ENCODE measurements around the gene TNIP3.
A peak's percentile ranks its signal among the peaks of the same experiment; 100 is the strongest.
"Not testable (repeated sequence)": the region's sequence is repeated elsewhere in the genome, so short reads cannot be mapped to it uniquely, and the experiment has no call there.

TNIP3 gene

DNA sequence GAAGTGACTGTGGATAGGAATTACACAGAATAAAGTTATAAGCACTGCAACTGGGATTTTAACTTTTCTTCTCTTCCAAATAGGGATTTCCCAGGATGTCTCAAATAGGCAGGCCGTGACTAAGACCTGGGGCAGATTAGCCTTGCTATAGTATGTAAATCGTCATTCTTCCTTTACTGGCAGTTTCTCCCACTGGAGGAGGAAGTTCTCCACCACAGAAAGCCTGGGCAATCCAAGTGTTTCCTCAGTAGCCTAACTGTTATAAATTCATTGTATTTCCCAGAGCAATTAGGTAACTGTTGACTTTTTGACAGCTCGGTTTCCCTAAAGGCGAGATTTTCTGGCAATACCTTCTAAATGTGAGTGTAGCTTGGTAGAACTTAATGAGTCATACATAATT is at the start of gene TNIP3:
TNIP3 (minus strand) TSS at position 31 of the 400 bp plus-strand sequence. CDS start 196 bp downstream, outside the sequence.
- DNase-seq (ENCODE audit: low read depth): peak; percentile 21

DNA sequence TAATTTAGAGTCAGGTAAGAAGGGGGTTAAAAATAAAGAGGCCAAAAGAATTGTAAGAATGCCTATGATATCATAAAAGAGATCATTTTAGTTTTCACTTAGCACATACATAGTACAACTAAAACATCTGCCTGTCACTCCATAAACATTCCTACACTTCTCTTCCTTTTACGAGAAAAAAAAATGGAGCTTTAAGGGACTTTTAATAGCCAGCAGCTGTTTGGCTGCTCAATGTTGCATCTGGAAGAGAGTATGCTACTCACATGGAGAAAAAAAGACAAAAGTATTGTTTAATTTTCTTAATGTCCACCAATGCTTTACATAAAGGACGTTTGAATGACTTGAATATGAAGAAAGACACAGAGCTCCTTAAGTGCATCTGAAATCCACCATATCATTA is 48.7 kb upstream of the TNIP3 start:
- no peak for DNase-seq (ENCODE audit: low read depth)

DNA sequence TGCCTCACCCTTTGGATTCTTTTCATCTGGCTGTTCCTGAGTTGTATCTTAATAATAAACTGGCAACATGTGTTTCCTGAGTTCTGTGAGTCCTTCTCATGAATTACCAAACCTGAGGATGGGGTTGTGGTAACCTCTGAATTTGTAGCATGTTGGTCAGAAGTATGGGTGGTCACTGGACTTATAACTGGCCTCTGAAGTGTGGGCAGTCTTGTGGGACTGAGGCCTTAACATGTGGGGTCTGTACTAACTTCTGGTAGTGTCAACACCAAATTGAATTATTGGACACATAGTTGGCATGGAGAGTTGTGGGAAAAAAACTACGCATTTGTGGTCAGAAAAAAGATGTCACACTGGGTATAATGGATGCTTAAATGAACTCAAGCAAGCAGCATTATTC is 45.0 kb upstream of the TNIP3 start:
- DNase-seq (ENCODE audit: low read depth): peak; percentile 69

DNA sequence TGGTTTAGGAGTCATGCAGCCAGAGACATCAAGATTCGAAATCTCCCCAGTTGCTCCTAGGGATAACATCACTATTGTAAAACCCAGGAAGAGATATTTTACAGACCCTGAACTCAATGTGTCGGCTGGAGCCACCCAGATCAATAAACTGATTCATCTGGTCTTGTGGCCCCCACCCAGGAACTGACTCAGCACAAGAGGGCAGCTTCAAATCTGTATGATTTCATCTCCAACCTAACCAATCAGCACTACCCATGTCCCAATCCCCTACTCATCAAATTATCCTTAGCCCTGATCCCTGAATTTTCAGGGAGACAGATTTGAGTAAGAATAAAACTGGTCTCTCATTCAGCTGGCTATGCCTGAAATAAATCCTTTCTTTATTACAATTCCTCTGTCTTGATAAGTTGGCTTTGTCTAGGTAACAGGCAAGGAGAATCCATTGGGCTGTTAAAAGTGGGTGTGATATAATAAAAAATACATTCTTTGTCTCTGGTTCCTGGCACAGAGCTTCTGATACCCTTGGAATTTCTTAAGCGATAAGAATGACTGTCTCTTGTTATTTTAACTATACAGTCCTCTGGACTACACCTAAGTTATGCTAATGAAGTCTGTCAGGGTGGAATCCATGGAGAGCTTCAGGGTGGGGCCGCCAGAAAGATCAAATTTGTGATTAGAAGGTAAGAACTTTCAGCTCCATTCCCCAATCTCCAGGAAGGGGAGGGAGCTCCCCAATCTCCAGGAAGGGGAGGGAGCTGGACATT is 44.3 kb upstream of the TNIP3 start:
- no peak for DNase-seq (ENCODE audit: low read depth)

GRCh38 chr4:121205777-121206176 is 41.7 kb upstream of the TNIP3 start:
- DNase-seq (ENCODE audit: low read depth): not testable (repeated sequence)

DNA sequence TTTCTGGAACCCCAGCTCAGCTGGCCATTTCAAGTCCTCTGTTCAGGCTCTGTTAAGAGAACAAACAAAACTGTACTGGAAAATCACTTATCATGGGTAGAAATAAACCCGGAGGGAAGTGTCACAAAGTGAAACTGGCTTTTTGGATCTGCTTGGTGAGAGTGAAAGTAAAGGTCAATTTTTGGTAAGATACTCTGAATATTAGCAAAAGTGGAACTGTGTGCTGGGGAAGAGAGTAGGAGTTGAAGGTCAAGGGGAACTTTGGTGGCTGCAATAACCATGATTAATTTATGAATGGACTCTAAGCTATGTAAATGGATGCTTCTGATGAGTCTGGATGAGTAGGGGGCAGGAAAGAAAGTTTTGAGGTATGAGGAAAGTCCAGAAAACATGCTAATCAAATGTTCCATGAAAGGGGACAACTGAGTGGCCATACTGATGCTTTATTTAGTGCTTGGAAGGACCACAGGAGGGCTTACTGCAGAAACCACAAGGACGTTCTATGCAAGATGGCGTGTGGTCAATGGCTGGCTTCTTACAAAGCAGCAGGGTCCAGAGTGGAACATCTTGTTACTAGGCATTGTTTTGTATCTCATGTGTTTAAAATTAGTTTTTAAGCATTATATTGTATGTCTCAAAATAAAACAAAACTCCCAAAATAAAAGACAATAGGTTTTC is 36.8 kb upstream of the TNIP3 start:
- DNase-seq (ENCODE audit: low read depth): no peak

- DNase-seq (ENCODE audit: low read depth): no peak
Measured at GRCh38 chr4:121199742-121200561, 35.8 kb upstream of the TNIP3 start.

- peak; percentile 30 for DNase-seq (ENCODE audit: low read depth)
Measured at GRCh38 chr4:121198251-121198650, 34.1 kb upstream of the TNIP3 start.

GRCh38 chr4:121195649-121196048 is 31.5 kb upstream of the TNIP3 start:
- no peak for DNase-seq (ENCODE audit: low read depth)

GRCh38 chr4:121192480-121192879 is 28.4 kb upstream of the TNIP3 start:
- DNase-seq (ENCODE audit: low read depth): peak; percentile 37

GRCh38 chr4:121192013-121192412 is 27.9 kb upstream of the TNIP3 start:
- DNase-seq (ENCODE audit: low read depth): no peak

DNA sequence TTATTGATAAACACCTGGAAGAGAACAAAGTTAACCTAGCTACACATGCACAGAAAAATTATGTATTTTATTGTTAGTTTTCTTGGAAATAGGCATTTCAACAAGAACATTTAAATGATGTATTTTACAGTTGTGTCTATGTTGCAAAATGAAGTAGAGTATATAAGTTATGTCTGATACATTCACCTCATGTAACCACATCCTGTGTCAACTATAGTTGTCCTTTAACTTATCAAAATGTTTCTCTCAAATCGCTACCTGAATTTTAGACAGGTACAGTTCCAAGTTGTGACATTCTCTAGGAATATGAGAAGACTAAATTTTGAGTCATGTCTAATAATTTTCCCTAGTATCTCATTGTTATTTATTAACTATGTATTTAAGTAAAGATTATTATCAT is 27.2 kb upstream of the TNIP3 start:
- no peak for DNase-seq (ENCODE audit: low read depth)

GRCh38 chr4:121190389-121190788 is 26.3 kb upstream of the TNIP3 start:
- DNase-seq (ENCODE audit: low read depth): no peak

- DNase-seq (ENCODE audit: low read depth): no peak
Measured at GRCh38 chr4:121189326-121190215, 25.4 kb upstream of the TNIP3 start.

- peak; percentile 20 for DNase-seq (ENCODE audit: low read depth)
Measured at GRCh38 chr4:121187206-121187605, 23.1 kb upstream of the TNIP3 start.

- no peak for DNase-seq (ENCODE audit: low read depth)
Measured at GRCh38 chr4:121185960-121186359, 21.8 kb upstream of the TNIP3 start.

GRCh38 chr4:121183989-121184388 is 19.9 kb upstream of the TNIP3 start:
- DNase-seq (ENCODE audit: low read depth): no peak

- no peak for DNase-seq (ENCODE audit: low read depth)
Measured at GRCh38 chr4:121183361-121183760, 19.2 kb upstream of the TNIP3 start.

GRCh38 chr4:121182296-121182695 is 18.2 kb upstream of the TNIP3 start:
- DNase-seq (ENCODE audit: low read depth): no peak

DNA sequence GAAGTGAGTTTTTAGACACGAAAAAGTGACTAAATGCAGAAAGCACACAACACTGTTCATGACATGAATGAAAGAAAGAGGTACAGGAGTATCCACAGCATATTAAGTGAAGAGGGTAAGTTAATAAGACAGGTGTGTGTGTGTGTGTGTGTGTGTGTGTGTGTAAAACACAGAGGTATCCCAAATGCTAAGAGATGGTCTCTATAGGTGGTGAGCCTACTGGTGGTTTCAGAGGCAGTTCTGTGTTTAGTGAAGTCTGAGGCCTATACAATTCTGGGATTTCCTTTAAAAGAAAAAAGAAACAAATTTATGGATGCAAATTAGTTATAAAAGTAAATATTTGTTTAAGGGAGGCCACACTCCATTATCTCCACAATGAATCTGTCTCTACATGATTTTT is 17.4 kb upstream of the TNIP3 start:
- no peak for DNase-seq (ENCODE audit: low read depth)

DNA sequence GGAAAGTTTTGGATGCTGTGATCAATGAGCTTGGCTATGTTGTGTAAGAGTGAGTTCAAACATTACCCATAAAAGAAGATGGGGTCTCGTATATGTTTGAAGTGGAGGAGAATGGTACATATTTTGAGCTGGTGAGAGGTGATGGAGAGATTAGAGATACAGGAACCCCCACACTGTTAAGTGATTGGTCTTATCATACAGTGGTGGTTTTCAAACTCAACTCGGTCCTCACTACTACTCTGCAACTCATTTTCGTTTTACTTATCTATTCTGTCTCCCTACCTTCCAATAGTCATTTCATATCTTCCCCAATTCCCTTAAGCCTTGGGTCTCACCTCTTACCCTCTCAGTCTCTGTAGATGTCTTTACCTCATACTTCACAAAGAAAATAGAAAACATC is 16.4 kb upstream of the TNIP3 start:
- no peak for DNase-seq (ENCODE audit: low read depth)
